ENCODE data around the gene ZFR2. TPM values are rescaled to one million over a fixed set of nuclear protein-coding genes. Genes with fewer than 3 reads are reported as not detected.

Gene ZFR2
- total RNA-seq, 6 experiments from 2014 or later = not detected

GRCh38 chr19:3790941-3791340 is 77.9 kb downstream of the ZFR2 start:
- H3K4me1 Mint-ChIP-seq (ENCODE audit: low read depth) = no peaks in the 10 kb centered on the region
- H3K27me3 Mint-ChIP-seq (ENCODE audit: insufficient read depth) = peaks cover 20% of the 10 kb centered on the region
- no peak overlapping the region for H3K4me3 Mint-ChIP-seq
- no peak for DNase-seq
- no peaks in the 10 kb centered on the region for H3K36me3 Mint-ChIP-seq (ENCODE audit: low read depth)
- no peak overlapping the region for H3K27ac Mint-ChIP-seq
- TF ChIP-seq CTCF (IDR thresholded peaks at IDR 0.05) = no peak
- H3K9me3 Mint-ChIP-seq = peaks cover 13% of the 10 kb centered on the region

- Mint-ChIP-seq H3K36me3 (ENCODE audit: low read depth) (no peaks in the 10 kb centered on the region), H3K4me3 (no peak overlapping the region), H3K9me3 (peaks cover 13% of the 10 kb centered on the region), H3K27me3 (ENCODE audit: insufficient read depth) (peaks cover 20% of the 10 kb centered on the region), H3K27ac (no peak overlapping the region), H3K4me1 (ENCODE audit: low read depth) (no peaks in the 10 kb centered on the region)
- TF ChIP-seq CTCF (IDR thresholded peaks at IDR 0.05) = no peak
- DNase-seq = no peak
Observed at GRCh38 chr19:3790209-3790734, 78.6 kb downstream of the ZFR2 start.

- Mint-ChIP-seq H3K4me1 (ENCODE audit: low read depth) (no peaks in the 10 kb centered on the region), H3K4me3 (no peak overlapping the region), H3K9me3 (peaks cover 13% of the 10 kb centered on the region), H3K27ac (no peak overlapping the region), H3K36me3 (ENCODE audit: low read depth) (no peaks in the 10 kb centered on the region), H3K27me3 (ENCODE audit: insufficient read depth) (peaks cover 24% of the 10 kb centered on the region)
- no peak for DNase-seq
- no peak for TF ChIP-seq CTCF (IDR thresholded peaks at IDR 0.05)
Observed at GRCh38 chr19:3788996-3789778, 79.7 kb downstream of the ZFR2 start.

GRCh38 chr19:3785938-3786824 is 82.7 kb downstream of the ZFR2 start, which contains the start of gene MATK:
MATK (minus strand) TSS chr19:3786381; CDS start chr19:3785135, 1,246 bp downstream.
- Mint-ChIP-seq H3K9me3 (peaks cover 28% of the 10 kb centered on the region), H3K27ac (no peak within 1 kb of the TSS), H3K36me3 (ENCODE audit: low read depth) (peaks cover 14% of the 10 kb centered on the region), H3K4me1 (ENCODE audit: low read depth) (no peaks in the 10 kb centered on the region), H3K27me3 (ENCODE audit: insufficient read depth) (peaks cover 26% of the 10 kb centered on the region), H3K4me3 (no peak within 1 kb of the TSS)
- no peak for DNase-seq
- no peak for TF ChIP-seq CTCF (IDR thresholded peaks at IDR 0.05)

- no peak for DNase-seq
- no peak for TF ChIP-seq CTCF (IDR thresholded peaks at IDR 0.05)
- Mint-ChIP-seq H3K4me3 (no peak overlapping the region), H3K9me3 (peaks cover 26% of the 10 kb centered on the region), H3K27me3 (ENCODE audit: insufficient read depth) (peaks cover 21% of the 10 kb centered on the region), H3K4me1 (ENCODE audit: low read depth) (no peaks in the 10 kb centered on the region), H3K27ac (no peak overlapping the region), H3K36me3 (ENCODE audit: low read depth) (peaks cover 19% of the 10 kb centered on the region)
Observed at GRCh38 chr19:3785451-3785937, 83.3 kb downstream of the ZFR2 start.
